HEK293 (cell line): ENCODE measurements around the gene ETNK1.

ENCODE experiments used
- CTCF ChIA-PET: fragments of 350-600 bp; formaldehyde crosslinking; extraction: SDS; loops from one replicate; lab custom pipeline; 2021; ENCODE audit warnings: antibody characterized with exemption; lab: Yijun Ruan, JAX
- POLR2A ChIA-PET: fragments of 300-600 bp; formaldehyde crosslinking; extraction: SDS; loops from one replicate; lab custom pipeline; 2020; ENCODE audit warnings: antibody characterized with exemption, inconsistent platforms; lab: Yijun Ruan, JAX
- H3K27ac ChIP-seq: fragments of 200-500 bp; sonication (Bioruptor generic); 2 replicates; pipeline ENCODE4 v1.5.1; 2014; ENCODE audit warnings: low read depth, low read length, control low read depth, inconsistent platforms; ENCODE audit errors: extremely low read depth
- H3K36me3 ChIP-seq, 2 experiments: fragments of 200-500 bp in 1 of 2; sonication (Bioruptor generic) in 1 of 2; 1 replicate in 1 of 2; 2 replicates in 1 of 2; pipeline ENCODE4 v1.5.1; 2014 to 2017; ENCODE audit warnings: inconsistent platforms in 2 of 2, low read length in 2 of 2; ENCODE audit not compliant: control insufficient read depth in 2 of 2, insufficient read depth in 1 of 2
- H3K4me1 ChIP-seq: fragments of 200-500 bp; sonication (Bioruptor generic); 2 replicates; pipeline ENCODE4 v1.5.1; 2014; ENCODE audit warnings: mild to moderate bottlenecking, low read length, inconsistent platforms; ENCODE audit not compliant: control insufficient read depth, insufficient read depth
- H3K4me3 ChIP-seq: 2 replicates; pipeline ENCODE4 v1.5.1; 2011; ENCODE audit warnings: low read depth, mild to moderate bottlenecking, control low read depth, low read length, moderate library complexity
- H3K9me3 ChIP-seq: fragments of 200-500 bp; sonication (Bioruptor generic); 2 replicates; pipeline ENCODE4 v1.5.1; 2014; ENCODE audit warnings: low read depth, low read length, inconsistent platforms; ENCODE audit not compliant: control insufficient read depth, insufficient read depth
- BCL6B ChIP-seq: fragments of 450-650 bp; formaldehyde crosslinking; IDR thresholded peaks from 2 replicates; pipeline ENCODE4 v1.5.1; 2017; ENCODE audit warnings: missing biosample characterization, missing genetic modification characterization
- GLIS1 ChIP-seq: fragments of 450-650 bp; formaldehyde crosslinking; IDR thresholded peaks from 2 replicates; pipeline ENCODE4 v1.5.1; 2016; ENCODE audit warnings: missing biosample characterization, missing genetic modification characterization
- INSM2 ChIP-seq: fragments of 450-650 bp; formaldehyde crosslinking; IDR thresholded peaks from 2 replicates; pipeline ENCODE4 v1.5.1; 2016; ENCODE audit warnings: missing biosample characterization, missing genetic modification characterization
- KLF10 ChIP-seq: fragments of 450-650 bp; IDR thresholded peaks from 2 replicates; pipeline ENCODE4 v1.5.1; 2018; ENCODE audit warnings: missing biosample characterization, mild to moderate bottlenecking, missing genetic modification characterization
- KLF7 ChIP-seq: fragments of 450-650 bp; formaldehyde crosslinking; IDR thresholded peaks from 2 replicates; pipeline ENCODE4 v1.5.1; 2016; ENCODE audit warnings: missing biosample characterization, missing genetic modification characterization, borderline replicate concordance
- KLF9 ChIP-seq: fragments of 450-650 bp; formaldehyde crosslinking; IDR thresholded peaks from 2 replicates; pipeline ENCODE4 v1.5.1; 2016; ENCODE audit warnings: missing biosample characterization, missing genetic modification characterization, low read depth
- MEIS1 ChIP-seq: sonication (generic); formaldehyde crosslinking; IDR thresholded peaks from 2 replicates; pipeline ENCODE4 v1.8.1; 2022; ENCODE audit warnings: missing genetic modification reagents, mild to moderate bottlenecking, borderline replicate concordance
- ZBTB6 ChIP-seq: fragments of 450-650 bp; formaldehyde crosslinking; IDR thresholded peaks from 2 replicates; pipeline ENCODE4 v1.5.1; 2017; ENCODE audit warnings: missing biosample characterization, missing genetic modification characterization
- ZFP69B ChIP-seq: fragments of 450-650 bp; formaldehyde crosslinking; IDR thresholded peaks from 2 replicates; pipeline ENCODE4 v1.5.1; 2016; ENCODE audit warnings: missing biosample characterization, missing genetic modification characterization
- ZNF26 ChIP-seq: fragments of 450-650 bp; formaldehyde crosslinking; IDR thresholded peaks from 2 replicates; pipeline ENCODE4 v1.5.1; 2016; ENCODE audit warnings: missing biosample characterization, missing genetic modification characterization
- ZNF280C ChIP-seq: fragments of 450-650 bp; formaldehyde crosslinking; IDR thresholded peaks from 2 replicates; pipeline ENCODE4 v1.5.1; 2016; ENCODE audit warnings: missing biosample characterization, missing genetic modification characterization
- ZNF292 ChIP-seq: fragments of 450-650 bp; formaldehyde crosslinking; IDR thresholded peaks from 2 replicates; pipeline ENCODE4 v1.5.1; 2016; ENCODE audit warnings: low read depth, missing biosample characterization, missing genetic modification characterization, borderline replicate concordance
- ZNF335 ChIP-seq: fragments of 450-650 bp; formaldehyde crosslinking; conservative IDR thresholded peaks from 2 replicates; pipeline ENCODE4 v1.5.1; 2016; ENCODE audit warnings: missing biosample characterization, missing genetic modification characterization
- ZNF830 ChIP-seq: fragments of 450-650 bp; IDR thresholded peaks from 2 replicates; pipeline ENCODE4 v1.5.0; 2018; ENCODE audit warnings: missing biosample characterization, missing genetic modification characterization, low read depth, mild to moderate bottlenecking, moderate library complexity

ETNK1 gene

GRCh38 chr12:22672951-22673350, 48.0 kb downstream of the ETNK1 start:
- ChIA-PET CTCF (interaction anchor here (1.1 kb wide), 1 partner anchor 37 kb away, joined by 5 read pairs; no protein-coding TSS in a partner anchor), POLR2A (no interaction called here)

More at GRCh38 chr12:22672951-22673350, 48.0 kb downstream of the ETNK1 start:
- Histone ChIP-seq H3K4me3 (no peak overlapping the region), H3K27ac (no peak overlapping the region), H3K4me1 (no peaks in the 10 kb centered on the region), H3K9me3 (no peaks in the 10 kb centered on the region), H3K36me3 (peaks cover 35 to 46% of the 10 kb centered on the region in 2 experiments)
- TF ChIP-seq ZNF26: no peak
- TF ChIP-seq ZNF335 (tag by site-specific recombination): no peak
- TF ChIP-seq ZFP69B (tag by site-specific recombination): no peak
- no peak for TF ChIP-seq MEIS1 (CRISPR knock-in tag)
- no peak for TF ChIP-seq INSM2
- no peak for TF ChIP-seq ZNF830 (tag by site-specific recombination)
- TF ChIP-seq ZNF292: no peak
- no peak for TF ChIP-seq ZNF280C
- TF ChIP-seq BCL6B: no peak
- no peak for TF ChIP-seq KLF7 (tag by site-specific recombination)
- no peak for TF ChIP-seq KLF10 (tag by site-specific recombination)
- no peak for TF ChIP-seq ZBTB6 (tag by site-specific recombination)
- TF ChIP-seq KLF9: no peak
- no peak for TF ChIP-seq GLIS1 (tag by site-specific recombination)
